HG02938 (cell line): Measurements from ENCODE around the gene TNPO2.

Source experiments
- ATAC-seq: cut with Tn5 transposase; IDR thresholded peaks from one replicate; pipeline ENCODE4 v1.9.1; 2021; ENCODE audit warnings: mild to moderate bottlenecking, moderate library complexity; ENCODE audit not compliant: unreplicated experiment

TNPO2 gene

GRCh38 chr19:12723641-12724426, at the start of gene TNPO2:
Gene TNPO2, minus strand, starts transcription at chr19:12723932. Its CDS starts 2,955 bp downstream, at chr19:12720977.
- no peak for ATAC-seq

- ATAC-seq, result no peak
These were observed 48.6 kb upstream of the TNPO2 start for GRCh38 chr19:12772323-12772722.

GRCh38 chr19:12770922-12771321, 47.2 kb upstream of the TNPO2 start:
- ATAC-seq, result no peak

- no peak for ATAC-seq
These were observed 46.0 kb upstream of the TNPO2 start for GRCh38 chr19:12769689-12770088.

GRCh38 chr19:12767666-12768065, 43.9 kb upstream of the TNPO2 start:
- no peak for ATAC-seq

GRCh38 chr19:12767150-12767549, 43.4 kb upstream of the TNPO2 start:
- ATAC-seq, result no peak

GRCh38 chr19:12766051-12766521, 42.4 kb upstream of the TNPO2 start:
- no peak for ATAC-seq

- ATAC-seq, result no peak
These were observed 41.0 kb upstream of the TNPO2 start for GRCh38 chr19:12764698-12765097.

- ATAC-seq, result no peak
These were observed 39.4 kb upstream of the TNPO2 start for GRCh38 chr19:12763100-12763499.

- ATAC-seq, result no peak
These were observed 36.0 kb upstream of the TNPO2 start for GRCh38 chr19:12759686-12760085.

- no peak for ATAC-seq
These were observed 34.0 kb upstream of the TNPO2 start for GRCh38 chr19:12757544-12758274.

- ATAC-seq, result no peak
These were observed 32.6 kb upstream of the TNPO2 start for GRCh38 chr19:12756150-12756883.

- ATAC-seq, result no peak
These were observed 30.9 kb upstream of the TNPO2 start for GRCh38 chr19:12754465-12755196.

- ATAC-seq, result no peak
These were observed 28.5 kb upstream of the TNPO2 start for GRCh38 chr19:12752056-12752781.

- ATAC-seq, result no peak
These were observed 27.9 kb upstream of the TNPO2 start, which contains the start of gene BEST2 for GRCh38 chr19:12751635-12752034. Gene BEST2, plus strand, starts transcription at chr19:12751791. Its CDS starts 802 bp downstream, at chr19:12752593.

GRCh38 chr19:12750851-12751250, 27.1 kb upstream of the TNPO2 start:
- no peak for ATAC-seq

GRCh38 chr19:12749938-12750521, 26.3 kb upstream of the TNPO2 start:
- ATAC-seq, result no peak

GRCh38 chr19:12748489-12748888, 24.8 kb upstream of the TNPO2 start:
- ATAC-seq, result no peak

- no peak for ATAC-seq
These were observed 21.6 kb upstream of the TNPO2 start for GRCh38 chr19:12745166-12745897.
